Measurements from ENCODE around the gene MCF2. TPM values are rescaled to one million over a fixed set of nuclear protein-coding genes. Genes with fewer than 3 reads are reported as not detected.

MCF2 gene
- total RNA-seq, result under 1 TPM; 0.22 to 0.53 TPM
- polyA plus RNA-seq, result not detected

DNA sequence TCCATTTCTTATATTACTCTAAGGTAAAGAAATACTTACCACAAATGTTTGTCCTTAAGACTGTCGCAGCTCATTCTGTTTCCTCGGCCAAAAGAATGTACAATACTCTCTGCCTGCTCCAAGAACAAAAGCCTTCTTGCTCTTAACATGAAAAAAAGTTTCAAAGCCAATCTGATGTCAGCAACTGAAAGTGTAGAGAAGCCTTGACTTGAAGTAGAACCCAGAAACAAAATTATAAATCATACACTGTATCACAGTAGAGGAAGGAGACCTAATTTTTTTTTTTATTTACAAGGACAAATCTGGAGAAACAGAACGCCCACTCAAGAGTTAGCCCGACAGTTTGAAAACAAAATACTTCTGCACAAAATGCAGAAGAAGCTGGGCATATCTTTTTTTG lies at the start of gene MCF2:
TSS of gene MCF2 (minus strand) at position 101 of the 400 bp plus-strand sequence. CDS start 56,423 bp downstream, outside the sequence.
- Histone ChIP-seq H3K4me3 (ENCODE audit: low read length) (no peak within 1 kb of the TSS), H3K9me3 (ENCODE audit: low read length) (no peaks in the 10 kb centered on the region), H3K36me3 (ENCODE audit: insufficient read depth, low read length) (no peaks in the 10 kb centered on the region), H3K4me1 (ENCODE audit: insufficient read depth, low read length) (no peaks in the 10 kb centered on the region), H3K27ac (ENCODE audit: low read depth, low read length) (no peak within 1 kb of the TSS), H3K27me3 (ENCODE audit: insufficient read depth, low read length, poor library complexity, severe bottlenecking) (no peaks in the 10 kb centered on the region)
- H3K4me1 Mint-ChIP-seq, result no peaks in the 10 kb centered on the region
- no peak for DNase-seq
- H3K4me3 Mint-ChIP-seq, result no peak within 1 kb of the TSS
- H3K27me3 Mint-ChIP-seq, result peaks cover 0 to 2% of the 10 kb centered on the region in 2 donors
- ChIA-PET CTCF (no interaction called here), POLR2A (no interaction called here)
- peaks cover 0 to 2% (median 0%) of the 10 kb centered on the region in 5 donors for H3K9me3 Mint-ChIP-seq
- H3K36me3 Mint-ChIP-seq, result peaks cover 0 to 3% (median 2%) of the 10 kb centered on the region in 3 donors
- no peak within 1 kb of the TSS for H3K27ac Mint-ChIP-seq

- Histone ChIP-seq H3K9me3 (ENCODE audit: low read length) (no peaks in the 10 kb centered on the region), H3K4me1 (ENCODE audit: insufficient read depth, low read length) (no peaks in the 10 kb centered on the region), H3K36me3 (ENCODE audit: insufficient read depth, low read length) (no peaks in the 10 kb centered on the region), H3K27me3 (ENCODE audit: insufficient read depth, low read length, poor library complexity, severe bottlenecking) (no peaks in the 10 kb centered on the region), H3K4me3 (ENCODE audit: low read length) (no peak overlapping the region), H3K27ac (ENCODE audit: low read depth, low read length) (no peak overlapping the region)
- H3K9me3 Mint-ChIP-seq, result peaks cover 5 to 21% (median 16%) of the 10 kb centered on the region in 5 donors
- H3K27me3 Mint-ChIP-seq, result peaks cover 0 to 3% of the 10 kb centered on the region in 2 donors
- peaks cover 23 to 73% (median 31%) of the 10 kb centered on the region in 3 donors for H3K36me3 Mint-ChIP-seq
- POLR2A ChIA-PET, result no interaction called here
- no peak for DNase-seq
- peak overlapping the region in 1 of 8 donors; percentile 23 for H3K27ac Mint-ChIP-seq
- H3K4me1 Mint-ChIP-seq, result no peaks in the 10 kb centered on the region
- no peak overlapping the region for H3K4me3 Mint-ChIP-seq
- CTCF ChIA-PET, result no interaction called here
These were observed 43.1 kb upstream of the MCF2 start for GRCh38 chrX:139751053-139751452.

DNA sequence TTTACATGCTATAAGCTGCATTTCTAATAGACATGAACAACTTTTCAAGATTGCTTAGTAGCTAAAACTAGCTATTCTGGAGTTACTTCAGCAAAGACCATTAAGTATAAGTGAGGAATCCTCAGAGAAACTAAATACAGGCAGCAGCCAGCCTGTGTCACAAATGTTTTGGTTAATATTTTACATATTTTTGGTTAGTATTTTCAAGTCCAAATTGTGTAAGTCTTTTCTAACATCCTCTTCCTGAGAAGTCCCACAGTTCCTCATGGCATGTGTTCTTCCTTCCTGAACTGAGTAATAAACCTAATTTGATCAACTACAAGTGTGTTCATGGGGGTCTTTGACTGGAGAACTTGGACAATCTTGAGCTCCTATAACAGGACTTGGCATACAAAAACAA lies 42.4 kb upstream of the MCF2 start:
- H3K36me3 Mint-ChIP-seq, result peaks cover 24 to 72% (median 25%) of the 10 kb centered on the region in 3 donors
- H3K4me3 Mint-ChIP-seq, result no peak overlapping the region
- H3K27ac ChIP-seq (ENCODE audit: low read depth, low read length), result no peak overlapping the region
- POLR2A ChIA-PET, result no interaction called here
- DNase-seq, result no peak
- H3K4me3 ChIP-seq (ENCODE audit: low read length), result no peak overlapping the region
- H3K9me3 Mint-ChIP-seq, result peaks cover 5 to 21% (median 16%) of the 10 kb centered on the region in 5 donors
- peaks cover 0 to 3% of the 10 kb centered on the region in 2 donors for H3K27me3 Mint-ChIP-seq
- CTCF ChIA-PET, result no interaction called here
- no peak overlapping the region for H3K27ac Mint-ChIP-seq
- no peaks in the 10 kb centered on the region for H3K4me1 ChIP-seq (ENCODE audit: insufficient read depth, low read length)
- H3K27me3 ChIP-seq (ENCODE audit: insufficient read depth, low read length, poor library complexity, severe bottlenecking), result no peaks in the 10 kb centered on the region
- H3K4me1 Mint-ChIP-seq, result no peaks in the 10 kb centered on the region
- no peaks in the 10 kb centered on the region for H3K36me3 ChIP-seq (ENCODE audit: insufficient read depth, low read length)
- no peaks in the 10 kb centered on the region for H3K9me3 ChIP-seq (ENCODE audit: low read length)

GRCh38 chrX:139739138-139739537 lies 31.2 kb upstream of the MCF2 start:
- H3K4me3 Mint-ChIP-seq, result peak overlapping the region in 1 of 7 donors; percentile 54
- CTCF ChIA-PET, result no interaction called here
- peaks cover 14 to 27% (median 22%) of the 10 kb centered on the region in 3 donors for H3K4me1 Mint-ChIP-seq
- H3K27me3 ChIP-seq (ENCODE audit: insufficient read depth, low read length, poor library complexity, severe bottlenecking), result no peaks in the 10 kb centered on the region
- H3K27ac ChIP-seq (ENCODE audit: low read depth, low read length), result no peak overlapping the region
- POLR2A ChIA-PET, result no interaction called here
- no peaks in the 10 kb centered on the region for H3K9me3 Mint-ChIP-seq
- no peaks in the 10 kb centered on the region for H3K36me3 ChIP-seq (ENCODE audit: insufficient read depth, low read length)
- peaks cover 4 to 52% (median 6%) of the 10 kb centered on the region in 3 donors for H3K36me3 Mint-ChIP-seq
- peak in 3 of 5 donors; percentile 0 to 46 (median 33) for DNase-seq
- peaks cover 0 to 1% of the 10 kb centered on the region in 2 donors for H3K27me3 Mint-ChIP-seq
- H3K27ac Mint-ChIP-seq, result peak overlapping the region in 5 of 8 donors; percentile 9 to 66 (median 65)
- H3K4me3 ChIP-seq (ENCODE audit: low read length), result no peak overlapping the region
- no peaks in the 10 kb centered on the region for H3K4me1 ChIP-seq (ENCODE audit: insufficient read depth, low read length)
- H3K9me3 ChIP-seq (ENCODE audit: low read length), result no peaks in the 10 kb centered on the region

DNA sequence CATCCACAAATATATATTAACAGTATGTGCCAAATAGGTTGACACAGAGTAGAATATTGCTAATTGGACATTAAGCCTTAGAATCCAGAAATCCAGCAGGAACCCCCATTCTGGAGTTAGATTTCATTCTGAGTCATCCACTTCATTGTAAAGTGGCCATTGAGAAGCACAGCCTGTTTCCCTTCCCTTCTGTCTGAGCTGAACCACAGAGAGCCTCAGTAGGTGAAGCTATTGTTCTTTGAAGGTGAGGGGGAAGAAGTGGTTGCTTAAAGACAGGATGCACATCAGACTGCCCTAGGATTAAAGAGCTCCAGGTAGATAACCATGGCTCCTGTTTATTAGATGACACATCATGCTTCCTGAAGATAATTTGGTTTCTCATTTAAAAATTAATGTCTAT lies 30.6 kb upstream of the MCF2 start:
- CTCF ChIA-PET, result interaction anchor here (0.7 kb wide), 1 partner anchor 193 kb away, joined by 3 read pairs; no protein-coding TSS in a partner anchor
- POLR2A ChIA-PET, result no interaction called here
- Histone ChIP-seq H3K36me3 (ENCODE audit: insufficient read depth, low read length) (no peaks in the 10 kb centered on the region), H3K27ac (ENCODE audit: low read depth, low read length) (no peak overlapping the region), H3K27me3 (ENCODE audit: insufficient read depth, low read length, poor library complexity, severe bottlenecking) (no peaks in the 10 kb centered on the region), H3K4me3 (ENCODE audit: low read length) (no peak overlapping the region), H3K9me3 (ENCODE audit: low read length) (no peaks in the 10 kb centered on the region), H3K4me1 (ENCODE audit: insufficient read depth, low read length) (no peaks in the 10 kb centered on the region)
- H3K36me3 Mint-ChIP-seq, result peaks cover 4 to 50% (median 6%) of the 10 kb centered on the region in 3 donors
- H3K4me3 Mint-ChIP-seq, result no peak overlapping the region
- peak overlapping the region in 2 of 8 donors; percentile 34 to 66 for H3K27ac Mint-ChIP-seq
- peak in 1 of 5 donors; percentile 1 for DNase-seq
- H3K9me3 Mint-ChIP-seq, result no peaks in the 10 kb centered on the region
- H3K4me1 Mint-ChIP-seq, result peaks cover 14 to 27% (median 22%) of the 10 kb centered on the region in 3 donors
- H3K27me3 Mint-ChIP-seq, result peaks cover 0 to 1% of the 10 kb centered on the region in 2 donors

GRCh38 chrX:139736151-139736550 lies 28.2 kb upstream of the MCF2 start:
- Histone ChIP-seq H3K4me3 (ENCODE audit: low read length) (no peak overlapping the region), H3K27me3 (ENCODE audit: insufficient read depth, low read length, poor library complexity, severe bottlenecking) (no peaks in the 10 kb centered on the region), H3K4me1 (ENCODE audit: insufficient read depth, low read length) (no peaks in the 10 kb centered on the region), H3K36me3 (ENCODE audit: insufficient read depth, low read length) (no peaks in the 10 kb centered on the region), H3K27ac (ENCODE audit: low read depth, low read length) (no peak overlapping the region), H3K9me3 (ENCODE audit: low read length) (no peaks in the 10 kb centered on the region)
- ChIA-PET POLR2A (no interaction called here), CTCF (no interaction called here)
- Mint-ChIP-seq H3K27me3 (peaks cover 0 to 1% of the 10 kb centered on the region in 2 donors), H3K4me3 (no peak overlapping the region), H3K36me3 (peaks cover 4 to 52% (median 8%) of the 10 kb centered on the region in 3 donors), H3K4me1 (peaks cover 14 to 24% (median 22%) of the 10 kb centered on the region in 3 donors), H3K27ac (no peak overlapping the region), H3K9me3 (no peaks in the 10 kb centered on the region)
- no peak for DNase-seq

GRCh38 chrX:139734996-139735395 lies 27.0 kb upstream of the MCF2 start:
- Histone ChIP-seq H3K9me3 (ENCODE audit: low read length) (no peaks in the 10 kb centered on the region), H3K36me3 (ENCODE audit: insufficient read depth, low read length) (no peaks in the 10 kb centered on the region), H3K27ac (ENCODE audit: low read depth, low read length) (no peak overlapping the region), H3K4me1 (ENCODE audit: insufficient read depth, low read length) (no peaks in the 10 kb centered on the region), H3K27me3 (ENCODE audit: insufficient read depth, low read length, poor library complexity, severe bottlenecking) (no peaks in the 10 kb centered on the region), H3K4me3 (ENCODE audit: low read length) (no peak overlapping the region)
- H3K4me1 Mint-ChIP-seq, result peaks cover 9 to 16% (median 12%) of the 10 kb centered on the region in 3 donors
- DNase-seq, result no peak
- no peaks in the 10 kb centered on the region for H3K27me3 Mint-ChIP-seq
- H3K36me3 Mint-ChIP-seq, result peaks cover 4 to 50% (median 9%) of the 10 kb centered on the region in 3 donors
- no peak overlapping the region for H3K27ac Mint-ChIP-seq
- ChIA-PET POLR2A (no interaction called here), CTCF (no interaction called here)
- no peak overlapping the region for H3K4me3 Mint-ChIP-seq
- no peaks in the 10 kb centered on the region for H3K9me3 Mint-ChIP-seq

DNA sequence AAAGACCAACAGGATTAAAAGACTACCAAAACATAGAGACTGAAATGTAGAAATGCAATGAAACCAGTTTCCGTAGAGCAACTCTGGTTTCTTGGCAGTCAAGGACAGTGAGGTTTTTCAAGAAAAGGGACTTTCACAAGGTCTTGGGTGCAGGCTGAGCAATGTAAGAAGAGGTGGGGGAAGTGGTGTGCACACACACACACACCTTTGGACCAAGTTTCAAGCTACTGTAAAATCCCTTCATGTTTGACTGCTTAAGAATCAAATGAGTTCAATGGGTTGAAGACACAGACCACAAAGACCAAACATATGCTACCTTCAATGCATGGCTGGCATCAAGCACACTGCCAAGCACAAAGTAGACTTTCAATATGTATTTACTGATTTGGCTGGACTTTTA lies 17.8 kb upstream of the MCF2 start:
- ChIA-PET CTCF (no interaction called here), POLR2A (no interaction called here)

More for the DNA sequence above, 17.8 kb upstream of the MCF2 start:
- H3K4me1 Mint-ChIP-seq, result no peaks in the 10 kb centered on the region
- no peaks in the 10 kb centered on the region for H3K9me3 ChIP-seq (ENCODE audit: low read length)
- no peak overlapping the region for H3K27ac Mint-ChIP-seq
- H3K4me3 ChIP-seq (ENCODE audit: low read length), result no peak overlapping the region
- H3K4me1 ChIP-seq (ENCODE audit: insufficient read depth, low read length), result no peaks in the 10 kb centered on the region
- H3K36me3 Mint-ChIP-seq, result peaks cover 0 to 30% (median 5%) of the 10 kb centered on the region in 3 donors
- peaks cover 0 to 5% of the 10 kb centered on the region in 2 donors for H3K27me3 Mint-ChIP-seq
- no peaks in the 10 kb centered on the region for H3K36me3 ChIP-seq (ENCODE audit: insufficient read depth, low read length)
- H3K4me3 Mint-ChIP-seq, result no peak overlapping the region
- H3K9me3 Mint-ChIP-seq, result no peaks in the 10 kb centered on the region
- no peak for DNase-seq
- H3K27me3 ChIP-seq (ENCODE audit: insufficient read depth, low read length, poor library complexity, severe bottlenecking), result no peaks in the 10 kb centered on the region
- no peak overlapping the region for H3K27ac ChIP-seq (ENCODE audit: low read depth, low read length)

All from CD8-positive, alpha-beta memory T cell (primary cell).